K562 (cell line): ENCODE measurements around the gene STT3B. TPM values are rescaled to one million over a fixed set of nuclear protein-coding genes. Genes with fewer than 3 reads are reported as not detected.

Source experiments
- CEBPG ChIP-seq, 3 experiments: fragments of 200-800 bp in 1 of 3; sonication (Bioruptor generic) in 1 of 3; sonication (generic) in 1 of 3; formaldehyde crosslinking in 1 of 3; IDR thresholded peaks in 2 of 3; conservative IDR thresholded peaks in 1 of 3; 2 replicates each; pipeline versions ENCODE4 v1.6.1 to v1.8.0; 2016 to 2022; ENCODE audit warnings: missing compliant biosample characterization in 2 of 3, missing genetic modification characterization in 2 of 3, mild to moderate bottlenecking in 1 of 3, missing genetic modification reagents in 1 of 3
- GABPA ChIP-seq: fragments of 200-800 bp; sonication (Bioruptor generic); conservative IDR thresholded peaks from 2 replicates; pipeline ENCODE4 v1.6.1; 2016; ENCODE audit warnings: low read depth, missing genetic modification characterization, missing compliant biosample characterization
- GABPB1 ChIP-seq: sonication (generic); formaldehyde crosslinking; IDR thresholded peaks from 2 replicates; pipeline ENCODE4 v1.8.0; 2022; ENCODE audit warnings: mild to moderate bottlenecking, missing genetic modification reagents
- GTF2A2 ChIP-seq: IDR thresholded peaks from 2 replicates; pipeline ENCODE4 v1.6.1; 2016; ENCODE audit warnings: mild to moderate bottlenecking, missing genetic modification characterization, missing compliant biosample characterization
- KDM1A ChIP-seq, 2 experiments: fragments of 450-650 bp; IDR thresholded peaks; 2 replicates each; pipeline ENCODE4 v1.6.1; 2016; ENCODE audit warnings: mild to moderate bottlenecking in 2 of 2
- LARP7 ChIP-seq: fragments of 450-650 bp; IDR thresholded peaks from 2 replicates; pipeline ENCODE4 v1.6.1; 2016
- MIER1 ChIP-seq: fragments of 450-650 bp; IDR thresholded peaks from 2 replicates; pipeline ENCODE4 v1.6.1; 2016; ENCODE audit warnings: antibody characterized with exemption, mild to moderate bottlenecking, low read depth
- NR3C1 ChIP-seq: sonication (generic); formaldehyde crosslinking; IDR thresholded peaks from 2 replicates; pipeline ENCODE4 v1.8.1; 2022; ENCODE audit warnings: missing genetic modification reagents
- POLR2B ChIP-seq: fragments of 450-650 bp; IDR thresholded peaks from 2 replicates; pipeline ENCODE4 v1.6.1; 2018; ENCODE audit warnings: low read depth; ENCODE audit not compliant: partially characterized antibody
- POLR2H ChIP-seq: IDR thresholded peaks from 2 replicates; pipeline ENCODE4 v1.6.1; 2016; ENCODE audit warnings: missing genetic modification characterization, low read depth, mild to moderate bottlenecking, control low read depth, missing compliant biosample characterization, moderate library complexity
- RAD21 ChIP-seq, 2 experiments: fragments of 250-450 bp in 1 of 2; fragments of 450-650 bp in 1 of 2; sonication (Bioruptor Pico) in 1 of 2; formaldehyde crosslinking in 1 of 2; IDR thresholded peaks in 1 of 2; conservative IDR thresholded peaks in 1 of 2; 2 replicates each; pipeline versions ENCODE4 v1.4.0 to v1.8.0; 2020 to 2022; ENCODE audit warnings: mild to moderate bottlenecking in 2 of 2, moderate library complexity in 1 of 2
- TRIM24 ChIP-seq, 2 experiments: fragments of 450-650 bp; IDR thresholded peaks; 2 replicates each; pipeline ENCODE4 v1.6.1; 2016
- ZFX ChIP-seq: sonication (generic); formaldehyde crosslinking; IDR thresholded peaks from 2 replicates; pipeline ENCODE4 v1.8.0; 2022; ENCODE audit warnings: mild to moderate bottlenecking, missing genetic modification reagents, moderate library complexity
- ZNF717 ChIP-seq: fragments of 250-450 bp; sonication (Bioruptor Pico); IDR thresholded peaks from 2 replicates; pipeline ENCODE4 v1.5.0; 2021
- polyA plus RNA-seq, 8 experiments: library from polyadenylated mRNA; depleted of rRNA in 4 of 8; stranded (reverse) in 5 of 8; unstranded in 3 of 8; fragments of >200 nt; fragmentation: Nextera tagmentation in 2 of 8; fragmentation: Illumina TruSeq in 1 of 8; extraction: Ambion mirVana in 2 of 8; extraction: Trizol in 1 of 8; gene quantifications; 2 replicates each; pipeline versions ENCODE4 v1.2.1 to v1.2.3, GENCODE V29; 2011 to 2014; ENCODE audit warnings: inconsistent platforms in 1 of 8, missing spikeins in 1 of 8
- total RNA-seq, 7 experiments: library from RNA; depleted of rRNA in 6 of 7; stranded (reverse); fragments of >200 nt in 6 of 7; fragmentation: Illumina TruSeq in 2 of 7; extraction: Trizol in 2 of 7; gene quantifications; 2 replicates each; pipeline versions ENCODE4 v1.2.1 to v1.2.3, GENCODE V29; 2011 to 2021; ENCODE audit warnings: low replicate concordance in 1 of 7
- TF ChIP-seq, protein P1 (sequence below): conservative IDR thresholded peaks from 2 replicates; pipeline ENCODE4 v1.6.1; 2011; ENCODE audit warnings: low read depth, mild to moderate bottlenecking, low read length; ENCODE audit not compliant: control insufficient read depth
- TF ChIP-seq, protein P2 (sequence below): sonication (generic); formaldehyde crosslinking; IDR thresholded peaks from 2 replicates; pipeline ENCODE4 v1.9.0; 2022; ENCODE audit warnings: mild to moderate bottlenecking, missing genetic modification reagents
- TF ChIP-seq, protein P3 (sequence below): sonication (generic); formaldehyde crosslinking; IDR thresholded peaks from 2 replicates; pipeline ENCODE4 v1.8.0; 2022; ENCODE audit warnings: mild to moderate bottlenecking, missing genetic modification reagents
- TF ChIP-seq, protein P4 (sequence below), 2 experiments: IDR thresholded peaks; 2 replicates each; pipeline ENCODE4 v1.6.1; 2011; ENCODE audit warnings: borderline replicate concordance in 1 of 2, control low read depth in 1 of 2, low read depth in 1 of 2, low read length in 1 of 2, mild to moderate bottlenecking in 1 of 2, mixed read lengths in 1 of 2, moderate library complexity in 1 of 2; ENCODE audit not compliant: insufficient read depth in 1 of 2, insufficient read length in 1 of 2, poor library complexity in 1 of 2, severe bottlenecking in 1 of 2; ENCODE audit errors: extremely low read depth in 1 of 2

Gene STT3B
- total and polyA plus RNA-seq, 9 of the 15 experiments (the other 6 are each of a cell fraction or from before 2014, with no cell fraction given), result 22.4 to 147 (median 100) TPM

DNA sequence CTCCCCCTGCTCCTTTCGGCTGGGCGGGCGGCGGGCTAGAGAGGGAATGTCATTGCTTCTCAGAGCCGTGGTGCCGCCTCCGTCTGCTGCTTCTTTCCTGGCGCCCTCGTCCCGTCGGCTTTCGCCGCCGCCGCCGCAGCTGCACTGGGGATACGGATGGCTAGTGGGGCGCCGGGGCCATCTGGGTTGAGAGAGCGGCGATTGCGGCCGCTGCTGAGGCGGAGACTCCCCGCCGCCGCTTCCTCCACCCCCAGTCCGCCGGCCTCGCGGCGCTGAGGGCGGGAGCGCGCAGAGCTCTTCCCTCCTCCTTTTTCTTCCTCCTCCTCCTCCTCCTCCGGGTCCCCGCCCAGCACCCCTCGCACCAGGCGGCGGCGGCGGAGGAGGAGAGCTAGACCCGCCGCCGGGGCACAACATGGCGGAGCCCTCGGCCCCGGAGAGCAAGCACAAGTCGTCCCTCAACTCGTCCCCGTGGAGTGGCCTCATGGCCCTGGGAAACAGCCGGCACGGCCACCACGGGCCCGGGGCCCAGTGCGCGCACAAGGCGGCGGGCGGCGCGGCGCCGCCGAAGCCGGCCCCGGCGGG, at the start of gene STT3B (continued):
- TF ChIP-seq, protein P1, sequence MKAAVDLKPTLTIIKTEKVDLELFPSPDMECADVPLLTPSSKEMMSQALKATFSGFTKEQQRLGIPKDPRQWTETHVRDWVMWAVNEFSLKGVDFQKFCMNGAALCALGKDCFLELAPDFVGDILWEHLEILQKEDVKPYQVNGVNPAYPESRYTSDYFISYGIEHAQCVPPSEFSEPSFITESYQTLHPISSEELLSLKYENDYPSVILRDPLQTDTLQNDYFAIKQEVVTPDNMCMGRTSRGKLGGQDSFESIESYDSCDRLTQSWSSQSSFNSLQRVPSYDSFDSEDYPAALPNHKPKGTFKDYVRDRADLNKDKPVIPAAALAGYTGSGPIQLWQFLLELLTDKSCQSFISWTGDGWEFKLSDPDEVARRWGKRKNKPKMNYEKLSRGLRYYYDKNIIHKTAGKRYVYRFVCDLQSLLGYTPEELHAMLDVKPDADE, result peak; percentile 69; the same call in 1 of the 2 replicates
- TF ChIP-seq LARP7 (no peak), GTF2A2 (tag) (no peak), POLR2H (tag) (peak; percentile 88; the same call in 1 of the 2 replicates), GABPB1 (CRISPR knock-in tag) (peak; percentile 59; the same call in 1 of the 2 replicates), RAD21 (CRISPR knock-in tag; conservative IDR thresholded peaks at IDR 0.05 in 1 of 2, IDR thresholded peaks at IDR 0.05 in 1 of 2) (no peak; a peak in 1 of 4 replicates), NR3C1 (no peak), CEBPG (CRISPR knock-in tag; IDR thresholded peaks at IDR 0.05) (no peak), CEBPG (tag; conservative IDR thresholded peaks at IDR 0.05 in 1 of 2, IDR thresholded peaks at IDR 0.05 in 1 of 2) (no peak), ZFX (CRISPR knock-in tag) (peak; percentile 78), POLR2B (peak; percentile 79), MIER1 (no peak), ZNF717 (CRISPR knock-in tag) (no peak), KDM1A (IDR thresholded peaks at IDR 0.05) (no peak), GABPA (0 out of 2 replicates have a peak, but pooled peaks have one; percentile 47), TRIM24 (IDR thresholded peaks at IDR 0.05) (no peak; a peak in 1 of 4 replicates)
- TF ChIP-seq, protein P2, sequence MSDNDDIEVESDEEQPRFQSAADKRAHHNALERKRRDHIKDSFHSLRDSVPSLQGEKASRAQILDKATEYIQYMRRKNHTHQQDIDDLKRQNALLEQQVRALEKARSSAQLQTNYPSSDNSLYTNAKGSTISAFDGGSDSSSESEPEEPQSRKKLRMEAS (CRISPR knock-in tag), result no peak; the same call in 1 of the 2 replicates
- TF ChIP-seq, protein P3, sequence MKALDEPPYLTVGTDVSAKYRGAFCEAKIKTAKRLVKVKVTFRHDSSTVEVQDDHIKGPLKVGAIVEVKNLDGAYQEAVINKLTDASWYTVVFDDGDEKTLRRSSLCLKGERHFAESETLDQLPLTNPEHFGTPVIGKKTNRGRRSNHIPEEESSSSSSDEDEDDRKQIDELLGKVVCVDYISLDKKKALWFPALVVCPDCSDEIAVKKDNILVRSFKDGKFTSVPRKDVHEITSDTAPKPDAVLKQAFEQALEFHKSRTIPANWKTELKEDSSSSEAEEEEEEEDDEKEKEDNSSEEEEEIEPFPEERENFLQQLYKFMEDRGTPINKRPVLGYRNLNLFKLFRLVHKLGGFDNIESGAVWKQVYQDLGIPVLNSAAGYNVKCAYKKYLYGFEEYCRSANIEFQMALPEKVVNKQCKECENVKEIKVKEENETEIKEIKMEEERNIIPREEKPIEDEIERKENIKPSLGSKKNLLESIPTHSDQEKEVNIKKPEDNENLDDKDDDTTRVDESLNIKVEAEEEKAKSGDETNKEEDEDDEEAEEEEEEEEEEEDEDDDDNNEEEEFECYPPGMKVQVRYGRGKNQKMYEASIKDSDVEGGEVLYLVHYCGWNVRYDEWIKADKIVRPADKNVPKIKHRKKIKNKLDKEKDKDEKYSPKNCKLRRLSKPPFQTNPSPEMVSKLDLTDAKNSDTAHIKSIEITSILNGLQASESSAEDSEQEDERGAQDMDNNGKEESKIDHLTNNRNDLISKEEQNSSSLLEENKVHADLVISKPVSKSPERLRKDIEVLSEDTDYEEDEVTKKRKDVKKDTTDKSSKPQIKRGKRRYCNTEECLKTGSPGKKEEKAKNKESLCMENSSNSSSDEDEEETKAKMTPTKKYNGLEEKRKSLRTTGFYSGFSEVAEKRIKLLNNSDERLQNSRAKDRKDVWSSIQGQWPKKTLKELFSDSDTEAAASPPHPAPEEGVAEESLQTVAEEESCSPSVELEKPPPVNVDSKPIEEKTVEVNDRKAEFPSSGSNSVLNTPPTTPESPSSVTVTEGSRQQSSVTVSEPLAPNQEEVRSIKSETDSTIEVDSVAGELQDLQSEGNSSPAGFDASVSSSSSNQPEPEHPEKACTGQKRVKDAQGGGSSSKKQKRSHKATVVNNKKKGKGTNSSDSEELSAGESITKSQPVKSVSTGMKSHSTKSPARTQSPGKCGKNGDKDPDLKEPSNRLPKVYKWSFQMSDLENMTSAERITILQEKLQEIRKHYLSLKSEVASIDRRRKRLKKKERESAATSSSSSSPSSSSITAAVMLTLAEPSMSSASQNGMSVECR (CRISPR knock-in tag), result no peak; the same call in none of the 2 replicates
- TF ChIP-seq, protein P4, sequence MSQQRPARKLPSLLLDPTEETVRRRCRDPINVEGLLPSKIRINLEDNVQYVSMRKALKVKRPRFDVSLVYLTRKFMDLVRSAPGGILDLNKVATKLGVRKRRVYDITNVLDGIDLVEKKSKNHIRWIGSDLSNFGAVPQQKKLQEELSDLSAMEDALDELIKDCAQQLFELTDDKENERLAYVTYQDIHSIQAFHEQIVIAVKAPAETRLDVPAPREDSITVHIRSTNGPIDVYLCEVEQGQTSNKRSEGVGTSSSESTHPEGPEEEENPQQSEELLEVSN (IDR thresholded peaks at IDR 0.05; ENCODE audit: borderline replicate concordance in 1 of 2, extremely low read depth in 1 of 2, insufficient read depth in 1 of 2, insufficient read length in 1 of 2, low read depth in 1 of 2, low read length in 1 of 2, poor library complexity in 1 of 2, severe bottlenecking in 1 of 2), result peak; percentile 7 to 86
